ENCODE results near the gene DEDD.

DEDD gene

GRCh38 chr1:161092621-161093028, 39.8 kb downstream of the DEDD start:
- DNase-seq (ENCODE audit: low read depth), result no peak

- no peak for DNase-seq (ENCODE audit: low read depth)
Measured at GRCh38 chr1:161091796-161092507, 40.5 kb downstream of the DEDD start.

- DNase-seq (ENCODE audit: low read depth), result no peak
Measured at GRCh38 chr1:161091093-161091492, 41.4 kb downstream of the DEDD start.

GRCh38 chr1:161090617-161091016, 41.9 kb downstream of the DEDD start:
- DNase-seq (ENCODE audit: low read depth), result no peak

GRCh38 chr1:161089938-161090337, 42.5 kb downstream of the DEDD start:
- no peak for DNase-seq (ENCODE audit: low read depth)

- no peak for DNase-seq (ENCODE audit: low read depth)
Measured at GRCh38 chr1:161089251-161089924, 43.1 kb downstream of the DEDD start, which contains the start of gene NECTIN4. TSS of gene NECTIN4 (minus strand) at chr1:161089558. CDS start at chr1:161089296, 262 bp downstream.

GRCh38 chr1:161088587-161089110, 43.8 kb downstream of the DEDD start:
- DNase-seq (ENCODE audit: low read depth), result no peak

- DNase-seq (ENCODE audit: low read depth), result no peak
Measured at GRCh38 chr1:161086457-161086856, 46.0 kb downstream of the DEDD start.

- no peak for DNase-seq (ENCODE audit: low read depth)
Measured at GRCh38 chr1:161085165-161085564, 47.3 kb downstream of the DEDD start.

- no peak for DNase-seq (ENCODE audit: low read depth)
Measured at GRCh38 chr1:161084597-161084988, 47.9 kb downstream of the DEDD start.

GRCh38 chr1:161083748-161084596, 48.5 kb downstream of the DEDD start:
- DNase-seq (ENCODE audit: low read depth), result no peak

- no peak for DNase-seq (ENCODE audit: low read depth)
Measured at GRCh38 chr1:161082996-161083747, 49.3 kb downstream of the DEDD start.

- DNase-seq (ENCODE audit: low read depth), result no peak
Measured at GRCh38 chr1:161082483-161082882, 50.0 kb downstream of the DEDD start.

GRCh38 chr1:161081519-161081918, 50.9 kb downstream of the DEDD start:
- no peak for DNase-seq (ENCODE audit: low read depth)

GRCh38 chr1:161080441-161081405, 51.7 kb downstream of the DEDD start:
- no peak for DNase-seq (ENCODE audit: low read depth)

GRCh38 chr1:161079436-161080110, 52.9 kb downstream of the DEDD start:
- no peak for DNase-seq (ENCODE audit: low read depth)

GRCh38 chr1:161077426-161077825, 55.0 kb downstream of the DEDD start:
- no peak for DNase-seq (ENCODE audit: low read depth)

GRCh38 chr1:161076410-161076809, 56.1 kb downstream of the DEDD start:
- no peak for DNase-seq (ENCODE audit: low read depth)

- no peak for DNase-seq (ENCODE audit: low read depth)
Measured at GRCh38 chr1:161074676-161075368, 57.6 kb downstream of the DEDD start.

Measured in activated T-cell treated with anti-CD3 and anti-CD28 coated beads for 1 hour (primary cell).